ENCODE results near the gene IGSF6. TPM values are rescaled to one million over a fixed set of nuclear protein-coding genes. Genes with fewer than 3 reads are reported as not detected.
"Not testable (repeated sequence)": the region's sequence is repeated elsewhere in the genome, so short reads cannot be mapped to it uniquely, and the experiment has no call there.

Gene IGSF6
- total RNA-seq, 1 experiment from 2014 or later = not detected

- Histone ChIP-seq H3K79me1 (ENCODE audit: insufficient read depth, low read depth, low read length, poor library complexity, severe bottlenecking) (no peaks in the 10 kb centered on the region), H2BK12ac (ENCODE audit: insufficient read length, low read depth, low read length) (no peak overlapping the region), H3K27ac (ENCODE audit: insufficient read length, low read depth, low read length) (no peak overlapping the region), H3K18ac (ENCODE audit: insufficient read length, low read depth, low read length) (no peak overlapping the region), H3K9me3 (ENCODE audit: control insufficient read depth, low read depth, low read length) (no peaks in the 10 kb centered on the region), H3K23ac (ENCODE audit: insufficient read length, low read depth, low read length) (no peak overlapping the region), H2AK5ac (ENCODE audit: insufficient read length, low read length) (no peak overlapping the region), H3K27me3 (ENCODE audit: insufficient read depth, low read length) (no peaks in the 10 kb centered on the region), H3K23me2 (ENCODE audit: insufficient read length, low read depth, low read length, poor library complexity, severe bottlenecking) (no peaks in the 10 kb centered on the region), H4K91ac (ENCODE audit: insufficient read length, low read depth, low read length) (no peak overlapping the region), H2BK5ac (ENCODE audit: insufficient read length, low read length) (no peak overlapping the region), H3K56ac (ENCODE audit: insufficient read length, low read depth, low read length) (no peak overlapping the region), H4K5ac (ENCODE audit: insufficient read length, low read depth, low read length) (no peak overlapping the region), H3K79me2 (ENCODE audit: insufficient read depth, low read length) (peaks cover 1% of the 10 kb centered on the region; the same call in 1 of the 2 replicates), H2BK15ac (ENCODE audit: low read depth, low read length) (no peak overlapping the region), H3T11ph (ENCODE audit: low read length) (no peak overlapping the region), H4K8ac (replicated peaks; ENCODE audit: insufficient read length, low read depth, low read length) (no peak overlapping the region), H2BK120ac (ENCODE audit: low read depth, low read length, poor library complexity, severe bottlenecking) (no peak overlapping the region), H3K14ac (ENCODE audit: insufficient read depth, low read length) (no peak overlapping the region), H2AFZ (ENCODE audit: low read length) (no peak overlapping the region), H3K4ac (ENCODE audit: low read depth, low read length) (no peak overlapping the region), H3K4me1 (ENCODE audit: insufficient read depth, low read length) (no peaks in the 10 kb centered on the region), H3K4me2 (ENCODE audit: insufficient read depth, insufficient read length, low read length) (no peak overlapping the region), H4K20me1 (ENCODE audit: control insufficient read depth, insufficient read depth, insufficient read length) (no peaks in the 10 kb centered on the region), H3K9ac (ENCODE audit: extremely low read depth, insufficient read length, low read length) (no peak overlapping the region), H2BK20ac (ENCODE audit: low read depth, low read length, poor library complexity, severe bottlenecking) (no peak overlapping the region)
- H3K4me1 Mint-ChIP-seq = peaks cover 0 to 2% of the 10 kb centered on the region in 2 experiments; a peak in 1 of 4 replicates
- no peak for TF ChIP-seq CTCF (conservative IDR thresholded peaks at IDR 0.05)
- no peaks in the 10 kb centered on the region; the same call in 1 of the 2 replicates for H3K27me3 Mint-ChIP-seq (ENCODE audit: low read depth)
- H3K4me3 Mint-ChIP-seq = no peak overlapping the region
- no peak for DNase-seq
- H3K36me3 Mint-ChIP-seq (ENCODE audit: insufficient read depth in 1 of 3, low read depth in 3 of 3) = peaks cover 0 to 6% (median 4%) of the 10 kb centered on the region in 3 experiments; a peak in 2 of 7 replicates
- WGBS (ENCODE audit: extremely low coverage, insufficient read length, low lambda C conversion rate) = no CpG with 5 or more reads among the region's 1 CpG
- H3K9me3 Mint-ChIP-seq = no peaks in the 10 kb centered on the region
- H3K27ac Mint-ChIP-seq = no peak overlapping the region
Measured at GRCh38 chr16:21650521-21650920, 1.9 kb downstream of the IGSF6 start.

- H3K56ac ChIP-seq (ENCODE audit: insufficient read length, low read depth, low read length); H3K27me3 Mint-ChIP-seq (ENCODE audit: low read depth); H3K79me2 ChIP-seq (ENCODE audit: insufficient read depth, low read length); H3K9me3 Mint-ChIP-seq; H2AFZ ChIP-seq (ENCODE audit: low read length); H3K4me2 ChIP-seq (ENCODE audit: insufficient read depth, insufficient read length, low read length); H3K27me3 ChIP-seq (ENCODE audit: insufficient read depth, low read length); H4K20me1 ChIP-seq (ENCODE audit: control insufficient read depth, insufficient read depth, insufficient read length); H2BK12ac ChIP-seq (ENCODE audit: insufficient read length, low read depth, low read length); H3K18ac ChIP-seq (ENCODE audit: insufficient read length, low read depth, low read length); H2AK5ac ChIP-seq (ENCODE audit: insufficient read length, low read length); H3K4me1 ChIP-seq (ENCODE audit: insufficient read depth, low read length); H3K27ac ChIP-seq (ENCODE audit: insufficient read length, low read depth, low read length); DNase-seq; H3K79me1 ChIP-seq (ENCODE audit: insufficient read depth, low read depth, low read length, poor library complexity, severe bottlenecking); H2BK15ac ChIP-seq (ENCODE audit: low read depth, low read length); H4K8ac ChIP-seq (replicated peaks; ENCODE audit: insufficient read length, low read depth, low read length); H3K36me3 Mint-ChIP-seq (ENCODE audit: insufficient read depth in 1 of 3, low read depth in 3 of 3); H3K14ac ChIP-seq (ENCODE audit: insufficient read depth, low read length); H3K4me1 Mint-ChIP-seq; H4K5ac ChIP-seq (ENCODE audit: insufficient read length, low read depth, low read length); H3K9ac ChIP-seq (ENCODE audit: extremely low read depth, insufficient read length, low read length); H3K4ac ChIP-seq (ENCODE audit: low read depth, low read length); H3K9me3 ChIP-seq (ENCODE audit: control insufficient read depth, low read depth, low read length); H3K23me2 ChIP-seq (ENCODE audit: insufficient read length, low read depth, low read length, poor library complexity, severe bottlenecking); H2BK120ac ChIP-seq (ENCODE audit: low read depth, low read length, poor library complexity, severe bottlenecking); H3T11ph ChIP-seq (ENCODE audit: low read length); H3K23ac ChIP-seq (ENCODE audit: insufficient read length, low read depth, low read length); H3K4me3 Mint-ChIP-seq; H4K91ac ChIP-seq (ENCODE audit: insufficient read length, low read depth, low read length); H2BK5ac ChIP-seq (ENCODE audit: insufficient read length, low read length); H3K27ac Mint-ChIP-seq; H2BK20ac ChIP-seq (ENCODE audit: low read depth, low read length, poor library complexity, severe bottlenecking): not testable (repeated sequence)
- no CpG with 5 or more reads among the region's 12 CpGs for WGBS (ENCODE audit: extremely low coverage, insufficient read length, low lambda C conversion rate)
Measured at GRCh38 chr16:21649826-21650406, 2.5 kb downstream of the IGSF6 start.
